H1 (cell line): ENCODE measurements around the gene PPIL6. TPM values are rescaled to one million over a fixed set of nuclear protein-coding genes. Genes with fewer than 3 reads are reported as not detected.

Source experiments
- CTCF ChIA-PET: fragments of 300-600 bp; sonication (Branson Sonifier 250); formaldehyde crosslinking; loops from one replicate; lab custom pipeline; 2021; ENCODE audit not compliant: partially characterized antibody; lab: Charles Lee
- POLR2A ChIA-PET: fragments of 300-600 bp; sonication (Branson Sonifier 250); formaldehyde crosslinking; loops from one replicate; lab custom pipeline; 2021; ENCODE audit warnings: inconsistent platforms; ENCODE audit not compliant: partially characterized antibody; lab: Charles Lee
- DNase-seq, 2 experiments: peaks; one replicate each; pipeline versions ENCODE4 v3.0.0 to v3.0.0-alpha.2; 2010 to 2022; ENCODE audit warnings: low spot score in 2 of 2, low read depth in 1 of 2, mixed read lengths in 1 of 2
- FAIRE-seq: peaks from 2 replicates; lab custom pipeline; 2011; peaks lifted over from hg19 to GRCh38; lab: Jason Lieb, UNC
- H2AFZ ChIP-seq: 2 replicates; pipeline ENCODE4 v1.8.1; 2012; ENCODE audit warnings: low read length, inconsistent platforms
- H2AK5ac ChIP-seq: 2 replicates; pipeline ENCODE4 v1.6.1; 2013; ENCODE audit warnings: low read depth, low read length
- H2BK120ac ChIP-seq: replicated peaks from 2 replicates; pipeline ENCODE3; 2013; ENCODE audit warnings: low read depth, low read length, inconsistent platforms
- H2BK12ac ChIP-seq: 2 replicates; pipeline ENCODE4 v1.6.1; 2013; ENCODE audit warnings: low read depth, low read length
- H2BK15ac ChIP-seq: 2 replicates; pipeline ENCODE4 v1.6.1; 2013; ENCODE audit warnings: low read length
- H2BK20ac ChIP-seq: 2 replicates; pipeline ENCODE4 v1.6.1; 2013; ENCODE audit warnings: low read length
- H2BK5ac ChIP-seq: 2 replicates; pipeline ENCODE4 v1.6.1; 2013; ENCODE audit warnings: low read depth, low read length
- H3K14ac ChIP-seq: 2 replicates; pipeline ENCODE4 v1.6.1; 2013; ENCODE audit warnings: inconsistent platforms; ENCODE audit not compliant: insufficient read length
- H3K18ac ChIP-seq: 2 replicates; pipeline ENCODE4 v1.6.1; 2013; ENCODE audit warnings: low read length; ENCODE audit errors: extremely low read depth
- H3K23ac ChIP-seq: 2 replicates; pipeline ENCODE4 v1.6.1; 2013; ENCODE audit warnings: inconsistent platforms; ENCODE audit not compliant: insufficient read length
- H3K23me2 ChIP-seq: 2 replicates; pipeline ENCODE4 v1.6.1; 2013; ENCODE audit warnings: low read depth, low read length
- H3K27ac ChIP-seq: 2 replicates; pipeline ENCODE4 v1.6.1; 2011; ENCODE audit warnings: low read depth, low read length, inconsistent platforms
- H3K27me3 ChIP-seq, 4 experiments: replicated peaks in 1 of 4; 1 replicate in 1 of 4; 2 replicates in 3 of 4; pipeline versions ENCODE4 v1.6.1 to v1.8.1; 2011 to 2013; ENCODE audit warnings: low read length in 3 of 4, mild to moderate bottlenecking in 3 of 4, inconsistent platforms in 2 of 4, mixed read lengths in 2 of 4, moderate library complexity in 1 of 4; ENCODE audit not compliant: control insufficient read depth in 3 of 4, insufficient read depth in 3 of 4; ENCODE audit errors: extremely low read depth in 1 of 4
- H3K36me3 ChIP-seq, 4 experiments: 2 replicates each; pipeline versions ENCODE4 v1.6.1 to v1.8.1; 2011 to 2013; ENCODE audit warnings: mild to moderate bottlenecking in 4 of 4, low read length in 3 of 4, moderate library complexity in 2 of 4, control low read depth in 1 of 4, inconsistent platforms in 1 of 4; ENCODE audit not compliant: insufficient read depth in 4 of 4, control insufficient read depth in 2 of 4
- H3K4ac ChIP-seq: replicated peaks from 2 replicates; pipeline ENCODE3; 2013; ENCODE audit warnings: low read length, low read depth, mixed read lengths, inconsistent platforms; ENCODE audit not compliant: insufficient read length
- H3K4me1 ChIP-seq, 4 experiments: replicated peaks in 1 of 4; 1 replicate in 1 of 4; 2 replicates in 3 of 4; pipeline versions ENCODE4 v1.6.1 to v1.8.1; 2011 to 2013; ENCODE audit warnings: low read length in 3 of 4, inconsistent platforms in 2 of 4, mixed read lengths in 1 of 4; ENCODE audit not compliant: insufficient read depth in 4 of 4, control insufficient read depth in 3 of 4
- H3K4me2 ChIP-seq, 2 experiments: 2 replicates each; pipeline versions ENCODE4 v1.6.1 to v1.8.1; 2011 to 2013; ENCODE audit warnings: low read depth in 2 of 2, low read length in 2 of 2, control low read depth in 1 of 2, inconsistent platforms in 1 of 2, mild to moderate bottlenecking in 1 of 2; ENCODE audit not compliant: insufficient read depth in 1 of 2
- H3K4me3 ChIP-seq, 4 experiments: fragments of 200-600, 300-600 bp in 1 of 4; sonication (generic), shearing (Covaris generic), sonication (Bioruptor Twin) in 1 of 4; 2 replicates each; pipeline versions ENCODE4 v1.5.1 to v1.8.1; 2011 to 2016; ENCODE audit warnings: low read length in 4 of 4, low read depth in 3 of 4, control low read depth in 2 of 4, inconsistent platforms in 2 of 4, mild to moderate bottlenecking in 2 of 4, mixed read lengths in 1 of 4, moderate library complexity in 1 of 4; ENCODE audit not compliant: insufficient read depth in 2 of 4; ENCODE audit errors: extremely low read depth in 1 of 4
- H3K56ac ChIP-seq: replicated peaks from 2 replicates; pipeline ENCODE3; 2013; ENCODE audit warnings: low read depth, mild to moderate bottlenecking, mixed read lengths, low read length, inconsistent platforms; ENCODE audit not compliant: insufficient read length
- H3K79me1 ChIP-seq: 2 replicates; pipeline ENCODE4 v1.6.1; 2013; ENCODE audit warnings: low read depth, low read length, control low read depth
- H3K79me2 ChIP-seq, 2 experiments: 2 replicates each; pipeline versions ENCODE4 v1.6.1 to v1.8.1; 2012 to 2013; ENCODE audit warnings: low read length in 2 of 2, mild to moderate bottlenecking in 2 of 2, inconsistent platforms in 1 of 2; ENCODE audit not compliant: insufficient read depth in 2 of 2, control insufficient read depth in 1 of 2
- H3K9ac ChIP-seq, 4 experiments: replicated peaks in 1 of 4; 1 replicate in 1 of 4; 2 replicates in 3 of 4; pipeline versions ENCODE4 v1.6.1 to v1.8.1; 2011 to 2013; ENCODE audit warnings: low read depth in 3 of 4, low read length in 3 of 4, control low read depth in 2 of 4, mild to moderate bottlenecking in 2 of 4, moderate library complexity in 2 of 4, inconsistent platforms in 1 of 4; ENCODE audit errors: extremely low read depth in 1 of 4
- H3K9me3 ChIP-seq, 2 experiments: 2 replicates each; pipeline versions ENCODE4 v1.6.1 to v1.8.1; 2012 to 2013; ENCODE audit warnings: mild to moderate bottlenecking in 2 of 2, moderate library complexity in 2 of 2, control low read depth in 1 of 2, inconsistent platforms in 1 of 2, low read depth in 1 of 2, low read length in 1 of 2, mixed read lengths in 1 of 2; ENCODE audit not compliant: insufficient read depth in 2 of 2
- H4K20me1 ChIP-seq, 2 experiments: replicated peaks in 1 of 2; 2 replicates each; pipeline versions ENCODE3 to v1.8.1; 2011 to 2013; ENCODE audit warnings: inconsistent platforms in 2 of 2, low read length in 2 of 2, mild to moderate bottlenecking in 1 of 2; ENCODE audit not compliant: insufficient read depth in 2 of 2, control insufficient read depth in 1 of 2
- H4K5ac ChIP-seq: 2 replicates; pipeline ENCODE4 v1.6.1; 2013; ENCODE audit warnings: low read length, low read depth, mixed read lengths, inconsistent platforms; ENCODE audit not compliant: insufficient read length
- H4K8ac ChIP-seq: 2 replicates; pipeline ENCODE4 v1.8.0; 2013; ENCODE audit warnings: mild to moderate bottlenecking, moderate library complexity, low read length, inconsistent platforms; ENCODE audit not compliant: insufficient read depth; ENCODE audit errors: extremely low read depth
- H4K91ac ChIP-seq: replicated peaks from 2 replicates; pipeline ENCODE3; 2013; ENCODE audit warnings: low read length, mixed read lengths, inconsistent platforms; ENCODE audit not compliant: insufficient read length
- EZH2 ChIP-seq: fragments of 200-600 bp; sonication (generic); IDR thresholded peaks from 2 replicates; pipeline ENCODE4 v1.7.1; 2012; ENCODE audit warnings: low read depth, mild to moderate bottlenecking, moderate library complexity, low read length, inconsistent platforms; ENCODE audit not compliant: severe bottlenecking
- KDM1A ChIP-seq: fragments of 200-600, 300-600 bp; sonication (generic); IDR thresholded peaks from 2 replicates; pipeline ENCODE4 v1.7.1; 2016; ENCODE audit warnings: mild to moderate bottlenecking, low read length, borderline replicate concordance
- RXRA ChIP-seq: IDR thresholded peaks from 2 replicates; pipeline ENCODE4 v1.6.1; 2011; ENCODE audit warnings: low read depth, mild to moderate bottlenecking, low read length, moderate library complexity; ENCODE audit not compliant: insufficient read depth
- SP4 ChIP-seq: IDR thresholded peaks from 2 replicates; pipeline ENCODE4 v1.6.1; 2012; ENCODE audit warnings: low read length, inconsistent platforms
- WGBS, 2 experiments: shearing (Covaris generic) in 1 of 2; methylation state at CpG; one replicate each; pipeline versions ENCODE4 v1.1.6 to v1.1.7; 2013 to 2015; ENCODE audit warnings: low lambda C conversion rate in 2 of 2, mixed read lengths in 2 of 2, inconsistent platforms in 1 of 2, low coverage in 1 of 2, missing lambda C conversion rate in 1 of 2; ENCODE audit not compliant: insufficient replicate concordance in 2 of 2, insufficient coverage in 1 of 2, insufficient read length in 1 of 2; ENCODE audit errors: extremely low coverage in 1 of 2, missing lambda C conversion rate in 1 of 2; 5-methylcytosine and 5-hydroxymethylcytosine counted together
- long read RNA-seq, 2 experiments: library from RNA in 1 of 2; library from capped mRNA in 1 of 2; stranded (forward); transcript quantifications; one replicate each; pipeline ENCODE4 v2.0.0, GENCODE V29; 2021; ENCODE audit warnings: inconsistent platforms in 1 of 2
- polyA minus RNA-seq, 3 experiments: library from RNA; depleted of rRNA, polyadenylated mRNA; stranded (reverse); fragments of >200 nt; gene quantifications; 1 replicate in 2 of 3; 2 replicates in 1 of 3; pipeline ENCODE4 v1.2.3, GENCODE V29; 2011
- polyA plus RNA-seq, 7 experiments: library from polyadenylated mRNA; depleted of rRNA in 3 of 7; stranded (reverse) in 5 of 7; unstranded in 2 of 7; fragments of >200 nt in 5 of 7; fragments of 200-250 nt in 2 of 7; gene quantifications; 1 replicate in 5 of 7; 2 replicates in 1 of 7; 4 replicates in 1 of 7; pipeline versions ENCODE4 v1.2.1 to v1.2.3, GENCODE V29; 2011 to 2013; ENCODE audit warnings: missing spikeins in 2 of 7, mixed read lengths in 2 of 7
- total RNA-seq: library from RNA; stranded (reverse); fragmentation: NEBNext Ultra II Directional; extraction: Animal tissue kit (Norgen Biotek cat#: 25700); gene quantifications from 2 replicates; pipeline ENCODE4 v1.2.1, GENCODE V29; 2021
- TF ChIP-seq, protein P1 (sequence below), 3 experiments: IDR thresholded peaks; 1 replicate in 2 of 3; 2 replicates in 1 of 3; pipeline versions ENCODE4 v1.5.1 to v1.6.1; 2011; ENCODE audit warnings: low read length in 3 of 3, mild to moderate bottlenecking in 3 of 3, inconsistent platforms in 2 of 3, low read depth in 1 of 3, moderate library complexity in 1 of 3; ENCODE audit not compliant: insufficient read depth in 1 of 3; ENCODE audit errors: control extremely low read depth in 1 of 3

The PPIL6 gene
- total RNA-seq (1.3 and 1.5 TPM in 2 replicates), polyA plus RNA-seq (2011; rRNA removed) (0.19 and 0.42 TPM in 2 replicates), polyA minus RNA-seq (2011; rRNA and poly(A)+ RNA removed) (1.1 TPM in 1 of 2 replicates, not detected in the other)
- polyA plus RNA-seq (2011; cell fraction: cytosol; rRNA removed), result 0.84 TPM
- 0.39 TPM for polyA plus RNA-seq (2011; cell fraction: nucleus; rRNA removed)
- polyA plus RNA-seq (2012, experiment 1 of 2), result 0.44 to 1.5 TPM (median 0.61 TPM) in 4 replicates
- 0.13 TPM for polyA plus RNA-seq (2012, experiment 2 of 2)
- 0.55 TPM for polyA plus RNA-seq (2013, experiment 1 of 2)
- 0.40 TPM for polyA plus RNA-seq (2013, experiment 2 of 2)
- polyA minus RNA-seq (2011; cell fraction: cytosol; rRNA and poly(A)+ RNA removed), result not detected
- polyA minus RNA-seq (2011; cell fraction: nucleus; rRNA and poly(A)+ RNA removed), result 1.9 TPM
- long read RNA-seq, experiment 1, result 0 reads
- long read RNA-seq, experiment 2, partial matches to known transcripts, result 0 of 1 reads
- long read RNA-seq, experiment 2, other reads (novel, unspliced or antisense), result 1 of 1 reads

DNA sequence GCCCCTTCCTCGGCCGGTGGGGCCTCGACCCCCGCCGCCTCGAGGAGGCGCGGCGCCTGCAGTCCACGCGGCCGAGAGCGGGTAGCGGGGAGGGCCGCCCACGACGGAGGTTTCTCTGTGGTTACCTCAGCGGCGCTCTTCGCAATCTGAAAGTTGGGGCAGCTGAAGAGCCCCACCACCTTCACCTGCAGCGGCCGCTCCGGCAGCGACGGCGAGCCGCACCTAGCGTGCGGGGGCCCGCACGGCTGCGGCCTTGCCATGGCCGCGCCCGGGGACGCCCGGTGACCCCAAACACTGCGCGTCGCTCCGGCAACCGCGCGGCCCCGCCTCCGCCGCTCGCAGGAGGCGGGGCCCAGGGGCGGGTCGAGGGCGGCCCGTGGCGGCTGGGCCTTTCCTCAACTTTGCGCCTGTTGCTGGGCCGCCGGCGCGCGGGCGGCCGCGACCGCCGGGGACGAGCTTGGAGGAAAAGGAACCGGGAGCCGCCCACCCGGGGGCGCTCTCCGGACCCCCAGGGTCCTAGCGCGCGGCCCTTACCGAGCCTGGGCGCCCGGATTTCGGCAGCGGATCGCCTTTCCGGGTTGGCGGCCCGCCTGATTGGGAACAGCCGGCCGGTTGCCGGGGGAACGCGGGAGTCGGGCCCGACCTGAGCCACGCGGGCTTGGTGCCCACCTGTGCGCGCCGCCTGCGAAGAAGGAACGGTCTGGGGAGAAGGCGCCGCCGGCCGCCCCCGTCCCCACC, at the start of gene PPIL6, which contains the start of gene SMPD2:
Gene PPIL6 (minus strand): TSS at position 298 of the 738 bp plus-strand sequence. CDS start 38 bp downstream, at position 260.
Gene SMPD2 (plus strand): TSS at position 394 of the 738 bp plus-strand sequence. CDS start 398 bp downstream, outside the sequence.
- peak within 1 kb of the TSS; percentile 72 for H4K91ac ChIP-seq
- H3K23ac ChIP-seq, result no peak within 1 kb of the TSS
- ChIA-PET CTCF (interaction anchor here (0.7 to 6.1 kb wide), 13 partner anchors 13 to 570 kb away, joined by 3 to 63 read pairs (median 3); partner anchors contain the start of gene MICAL1), POLR2A (interaction anchor here (0.6 to 5.8 kb wide), 11 partner anchors 11 to 145 kb away, joined by 3 to 85 read pairs (median 5); partner anchors contain the start of genes CD164, MICAL1 and ZBTB24)
- no peak within 1 kb of the TSS for H3K56ac ChIP-seq
- WGBS, 2 experiments, result 1% methylated on average over 77 of the region's 102 CpGs; no CpG with 5 or more reads in 1 of the 2 experiments
- peaks cover 0 to 3% of the 10 kb centered on the region in 2 experiments; a peak in 1 of 4 replicates for H3K79me2 ChIP-seq
- peak within 1 kb of the TSS; percentile 78 for H2BK5ac ChIP-seq
- H4K8ac ChIP-seq, result peak within 1 kb of the TSS; percentile 83; the same call in 1 of the 2 replicates
- H3K36me3 ChIP-seq, result peaks cover 9 to 34% (median 20%) of the 10 kb centered on the region in 4 experiments; a peak in 5 of 8 replicates
- DNase-seq (peak; percentile 67 to 86), FAIRE-seq (no peak)
- H3K18ac ChIP-seq, result peak within 1 kb of the TSS; percentile 90
- peak within 1 kb of the TSS; percentile 76 to 92 (median 90) for H3K4me3 ChIP-seq
- peak within 1 kb of the TSS; percentile 72; the same call in 1 of the 2 replicates for H2BK20ac ChIP-seq
- peaks cover 6 to 9% of the 10 kb centered on the region in 2 experiments for H4K20me1 ChIP-seq
- peak within 1 kb of the TSS; percentile 25 to 79 (median 76) for H3K9ac ChIP-seq
- H3K23me2 ChIP-seq, result peaks cover 5% of the 10 kb centered on the region; the same call in 1 of the 2 replicates
- no peak within 1 kb of the TSS for H3K14ac ChIP-seq
- peak within 1 kb of the TSS; percentile 56 for H3K27ac ChIP-seq
- no peaks in the 10 kb centered on the region; the same call in none of the 2 replicates for H3K79me1 ChIP-seq
- no peak within 1 kb of the TSS for H2BK12ac ChIP-seq
- peak within 1 kb of the TSS; percentile 70 to 95 for H3K4me2 ChIP-seq
- H3K4me1 ChIP-seq, result peaks cover 2 to 9% (median 5%) of the 10 kb centered on the region in 4 experiments
- H3K4ac ChIP-seq, result no peak within 1 kb of the TSS
- no peak within 1 kb of the TSS for H4K5ac ChIP-seq
- H2BK120ac ChIP-seq, result no peak within 1 kb of the TSS
- no peaks in the 10 kb centered on the region for H3K9me3 ChIP-seq
- peaks cover 0 to 2% (median 0%) of the 10 kb centered on the region in 4 experiments; a peak in 1 of 7 replicates for H3K27me3 ChIP-seq
- no peak within 1 kb of the TSS for H2AK5ac ChIP-seq
- 0 out of 2 replicates have a peak within 1 kb of the TSS, but pooled peaks have one; percentile 92 for H2BK15ac ChIP-seq
- peak within 1 kb of the TSS; percentile 81; the same call in 1 of the 2 replicates for H2AFZ ChIP-seq
- TF ChIP-seq RXRA (no peak), SP4 (no peak), EZH2 (no peak), KDM1A (no peak)
- TF ChIP-seq, protein P1, sequence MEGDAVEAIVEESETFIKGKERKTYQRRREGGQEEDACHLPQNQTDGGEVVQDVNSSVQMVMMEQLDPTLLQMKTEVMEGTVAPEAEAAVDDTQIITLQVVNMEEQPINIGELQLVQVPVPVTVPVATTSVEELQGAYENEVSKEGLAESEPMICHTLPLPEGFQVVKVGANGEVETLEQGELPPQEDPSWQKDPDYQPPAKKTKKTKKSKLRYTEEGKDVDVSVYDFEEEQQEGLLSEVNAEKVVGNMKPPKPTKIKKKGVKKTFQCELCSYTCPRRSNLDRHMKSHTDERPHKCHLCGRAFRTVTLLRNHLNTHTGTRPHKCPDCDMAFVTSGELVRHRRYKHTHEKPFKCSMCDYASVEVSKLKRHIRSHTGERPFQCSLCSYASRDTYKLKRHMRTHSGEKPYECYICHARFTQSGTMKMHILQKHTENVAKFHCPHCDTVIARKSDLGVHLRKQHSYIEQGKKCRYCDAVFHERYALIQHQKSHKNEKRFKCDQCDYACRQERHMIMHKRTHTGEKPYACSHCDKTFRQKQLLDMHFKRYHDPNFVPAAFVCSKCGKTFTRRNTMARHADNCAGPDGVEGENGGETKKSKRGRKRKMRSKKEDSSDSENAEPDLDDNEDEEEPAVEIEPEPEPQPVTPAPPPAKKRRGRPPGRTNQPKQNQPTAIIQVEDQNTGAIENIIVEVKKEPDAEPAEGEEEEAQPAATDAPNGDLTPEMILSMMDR (IDR thresholded peaks at IDR 0.05; ENCODE audit: control extremely low read depth in 1 of 3, insufficient read depth in 1 of 3, low read depth in 1 of 3, low read length in 3 of 3), result peak in 1 of 3 experiments; percentile 16; a peak in 1 of 4 replicates
